GM10847 (cell line): ENCODE data around the gene PTMA.

Experiments
- POLR2A ChIP-seq: IDR thresholded peaks from 2 replicates; pipeline ENCODE4 v1.6.1; 2011; ENCODE audit not compliant: insufficient read length; ENCODE audit errors: extremely low read depth

The PTMA gene

DNA sequence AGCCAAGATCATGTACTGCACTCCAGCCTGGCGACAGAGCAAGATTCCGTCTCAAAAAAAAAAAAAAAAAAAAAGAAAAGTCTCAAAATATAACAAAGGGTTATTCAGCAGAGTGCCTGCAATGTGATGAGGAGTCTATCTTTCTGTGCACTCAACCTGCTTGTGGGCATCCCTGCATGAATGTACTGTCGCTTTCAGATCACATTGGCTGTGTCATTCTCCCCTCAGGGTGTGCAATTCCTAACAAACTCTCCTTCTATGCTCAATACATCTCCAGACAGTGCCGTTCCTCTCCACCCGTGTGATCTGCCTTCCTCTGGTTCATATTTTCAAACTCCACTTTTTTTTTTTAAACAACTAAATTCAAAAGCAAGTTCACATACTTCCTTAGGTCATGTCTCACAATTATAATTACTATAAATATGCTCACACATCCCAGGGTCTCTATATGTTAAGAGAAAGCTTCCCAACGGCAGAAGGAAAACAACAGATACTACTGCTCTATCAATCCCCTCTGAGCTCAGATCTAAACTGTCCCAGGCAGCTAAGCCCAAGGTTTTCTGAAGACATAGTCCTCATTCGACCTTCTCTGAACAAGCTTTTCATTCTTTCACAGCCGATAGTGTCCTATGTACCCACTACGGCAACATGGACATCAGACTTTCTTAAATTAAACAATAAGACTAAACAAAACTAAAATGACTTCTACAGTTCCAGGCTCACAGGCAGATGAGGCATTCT lies 35.2 kb downstream of the PTMA start:
- no peak for TF ChIP-seq POLR2A

DNA sequence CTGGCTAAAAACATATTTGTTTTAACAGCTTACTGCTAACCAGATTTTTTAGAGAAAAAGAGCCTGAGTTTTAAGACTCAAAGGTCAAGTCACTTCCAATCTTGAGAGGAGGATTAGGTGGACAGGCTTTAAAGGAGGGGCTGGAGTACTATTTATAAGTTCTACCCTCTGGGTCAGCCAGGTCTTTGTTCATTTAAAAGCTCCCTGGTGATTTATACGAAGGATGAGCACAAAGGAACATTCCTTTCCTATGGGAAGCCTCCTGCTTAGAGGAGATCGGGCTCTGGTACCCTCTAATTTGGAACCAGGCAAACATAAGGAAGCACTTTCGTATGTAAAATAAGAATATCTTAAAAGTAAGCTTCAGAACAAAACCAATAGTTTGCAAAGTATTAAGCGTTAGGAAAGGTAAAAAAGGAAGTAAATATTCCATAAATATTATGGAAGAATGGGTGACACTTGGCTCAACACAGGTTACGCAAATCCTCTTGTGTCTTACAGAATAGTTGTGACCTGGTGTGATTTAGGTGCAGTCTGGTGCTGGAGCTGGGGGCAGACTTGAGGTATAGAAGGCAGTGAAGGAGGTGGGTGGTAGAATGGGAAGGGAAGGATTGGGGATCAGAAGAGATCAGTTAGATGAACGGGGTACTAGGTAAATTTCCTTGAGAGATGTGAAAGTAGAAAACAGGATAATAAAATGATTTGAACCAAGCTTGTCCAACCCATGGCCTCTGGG lies 37.1 kb downstream of the PTMA start:
- no peak for TF ChIP-seq POLR2A

DNA sequence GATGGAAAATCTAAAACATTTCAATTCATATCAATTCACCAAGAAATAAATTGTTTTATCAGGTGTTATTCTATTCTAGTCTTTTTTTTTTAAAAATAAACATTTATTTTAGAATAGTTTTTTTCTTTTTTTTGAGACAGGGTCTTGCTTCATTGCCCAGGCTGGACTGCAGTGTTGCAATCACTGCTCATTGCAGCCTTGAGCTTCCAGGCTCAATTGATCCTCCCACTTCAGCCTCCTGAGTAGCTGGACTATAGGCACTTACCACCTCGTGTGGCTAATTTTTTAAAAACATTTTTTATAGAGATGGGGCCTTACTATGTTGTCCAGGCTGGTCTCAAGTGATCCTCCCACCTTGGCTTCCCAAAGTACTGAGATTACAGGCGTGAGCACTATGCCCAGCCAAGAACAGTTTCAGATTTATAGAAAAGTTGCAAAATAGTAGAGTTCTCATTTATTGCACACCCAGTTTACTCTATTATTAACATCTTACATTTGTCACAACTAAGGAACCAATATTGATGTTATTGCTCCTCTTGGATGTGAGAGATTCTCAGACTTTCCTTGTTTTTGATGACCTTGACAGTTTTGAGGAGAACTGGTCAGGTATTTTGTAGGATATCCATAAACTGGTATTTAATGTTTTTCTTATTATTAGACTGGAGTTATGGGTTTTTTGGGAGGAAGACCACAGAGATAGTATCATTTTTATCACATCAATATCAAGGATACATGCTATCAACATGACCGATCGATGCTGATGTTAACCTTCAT lies 42.9 kb downstream of the PTMA start:
- no peak for TF ChIP-seq POLR2A

DNA sequence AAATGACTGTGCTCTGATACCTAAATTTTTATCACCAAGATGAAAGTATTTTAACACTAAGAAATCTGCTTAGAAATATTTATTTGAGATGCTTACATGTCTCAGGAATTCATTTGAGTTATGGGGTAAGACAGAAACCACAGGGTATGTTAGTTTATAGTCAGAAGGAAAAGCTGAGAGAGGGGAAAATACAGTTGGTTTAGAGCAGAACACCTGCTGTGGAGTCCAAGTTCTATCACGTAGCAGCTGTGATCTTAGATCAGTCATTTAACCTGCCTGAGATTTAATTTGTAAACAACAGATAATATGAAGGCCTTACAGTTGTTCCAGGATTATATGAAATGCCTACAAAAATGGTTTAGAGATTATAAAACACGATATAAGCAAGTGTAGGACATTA lies 43.7 kb downstream of the PTMA start:
- TF ChIP-seq POLR2A, result no peak

DNA sequence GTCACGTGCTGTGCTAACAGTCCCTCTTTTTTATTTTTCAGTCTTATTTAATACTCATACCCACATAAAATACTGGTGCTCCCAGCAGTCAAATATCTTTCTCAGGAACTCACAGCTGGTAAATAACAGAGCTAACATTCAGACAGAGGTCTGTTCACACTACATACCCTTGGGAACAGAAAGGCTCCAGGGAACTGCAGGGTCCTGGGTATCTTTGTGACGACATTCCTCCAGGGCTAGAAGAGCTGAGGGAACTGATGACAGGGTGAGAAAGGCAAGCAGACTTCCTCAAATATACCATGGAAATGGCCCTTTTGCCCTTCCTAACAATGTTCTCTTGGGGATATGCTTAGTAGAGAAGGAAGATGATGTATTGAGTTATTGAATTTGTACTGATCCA lies 53.4 kb downstream of the PTMA start:
- no peak for TF ChIP-seq POLR2A
